COLO668 (cell line): ENCODE results near the gene ZEB2.
"Not testable (repeated sequence)": the region's sequence is repeated elsewhere in the genome, so short reads cannot be mapped to it uniquely, and the experiment has no call there.

Experiments used
- DNase-seq: peaks from one replicate; lab custom pipeline; 2025; ENCODE audit not compliant: unreplicated experiment; lab: John Stamatoyannopoulos, UW

ZEB2 gene

GRCh38 chr2:144390424-144391020 is 129.4 kb downstream of the ZEB2 start:
- no peak for DNase-seq

DNA sequence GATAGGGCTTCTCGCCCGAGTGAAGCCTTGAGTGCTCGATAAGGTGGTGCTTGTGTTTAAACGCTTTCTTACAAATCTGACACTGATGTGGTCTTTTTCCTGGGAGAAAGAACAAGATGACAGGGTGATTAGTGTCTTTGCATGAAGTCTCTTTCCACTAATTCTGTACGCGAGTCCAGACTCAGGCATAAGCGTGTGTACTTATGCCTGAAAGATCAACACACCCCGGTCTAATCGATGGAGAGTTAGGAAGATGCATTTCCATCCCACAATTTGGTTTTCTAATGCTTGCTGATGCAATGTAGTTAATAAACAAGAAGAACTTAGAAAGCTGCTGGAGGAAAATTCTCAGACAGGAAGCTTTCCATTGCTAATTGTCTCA is 130.0 kb downstream of the ZEB2 start:
- no peak for DNase-seq

DNA sequence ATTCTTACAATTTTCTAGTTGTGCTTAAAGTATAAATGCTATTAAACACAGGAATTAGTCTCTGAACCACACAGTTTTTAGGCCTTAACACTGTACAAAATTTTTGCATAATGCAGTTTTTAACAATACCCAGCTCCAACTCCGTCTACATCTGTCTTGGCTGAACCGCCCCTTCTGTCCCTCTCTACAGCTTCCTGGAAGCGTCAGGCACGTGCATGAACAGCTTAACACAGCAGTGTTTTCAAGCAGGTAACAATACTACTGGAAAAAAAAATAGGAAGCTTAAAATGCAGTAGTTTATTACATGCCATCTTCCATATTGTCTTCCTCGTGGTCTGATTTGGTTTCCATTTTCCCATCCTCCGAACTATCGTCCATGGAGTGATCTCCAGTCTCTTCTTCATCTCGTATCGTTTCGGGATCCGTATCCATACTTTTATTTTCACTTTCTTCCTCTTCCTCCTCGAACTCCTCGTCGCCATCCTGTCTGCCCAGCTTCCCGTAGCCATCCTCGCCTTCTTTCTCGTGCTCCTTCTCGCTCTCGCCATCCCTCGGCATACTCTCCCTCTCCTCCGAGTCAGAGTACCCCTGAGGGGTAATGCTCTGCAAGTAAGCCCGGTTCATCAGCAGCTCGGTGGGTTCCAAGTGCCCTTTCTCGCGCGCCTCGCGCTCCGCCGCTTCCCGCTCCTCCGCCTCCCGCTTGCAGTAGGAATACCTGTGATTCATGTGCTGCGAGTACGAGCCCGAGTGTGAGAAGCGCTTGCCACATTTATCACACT is 130.6 kb downstream of the ZEB2 start:
- peak; percentile 22 for DNase-seq

DNA sequence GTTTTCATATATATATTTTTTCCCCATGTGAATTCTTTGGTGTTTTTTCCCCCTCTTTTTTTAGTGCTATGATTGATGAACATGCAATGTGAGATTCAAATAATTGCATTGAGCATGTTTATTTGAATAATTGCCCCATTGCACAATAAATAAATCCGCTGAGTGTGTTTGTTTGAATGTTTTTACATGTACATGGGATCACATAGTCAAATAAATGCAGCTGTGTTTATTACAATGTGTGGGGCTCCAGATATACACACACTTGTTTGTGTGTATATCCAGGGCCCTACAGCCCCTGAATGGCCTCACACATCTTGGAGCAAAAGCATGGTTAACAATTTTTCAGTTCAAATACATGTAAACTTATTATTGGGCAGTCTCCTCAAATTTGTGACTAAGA is 134.5 kb downstream of the ZEB2 start:
- DNase-seq, result no peak

DNA sequence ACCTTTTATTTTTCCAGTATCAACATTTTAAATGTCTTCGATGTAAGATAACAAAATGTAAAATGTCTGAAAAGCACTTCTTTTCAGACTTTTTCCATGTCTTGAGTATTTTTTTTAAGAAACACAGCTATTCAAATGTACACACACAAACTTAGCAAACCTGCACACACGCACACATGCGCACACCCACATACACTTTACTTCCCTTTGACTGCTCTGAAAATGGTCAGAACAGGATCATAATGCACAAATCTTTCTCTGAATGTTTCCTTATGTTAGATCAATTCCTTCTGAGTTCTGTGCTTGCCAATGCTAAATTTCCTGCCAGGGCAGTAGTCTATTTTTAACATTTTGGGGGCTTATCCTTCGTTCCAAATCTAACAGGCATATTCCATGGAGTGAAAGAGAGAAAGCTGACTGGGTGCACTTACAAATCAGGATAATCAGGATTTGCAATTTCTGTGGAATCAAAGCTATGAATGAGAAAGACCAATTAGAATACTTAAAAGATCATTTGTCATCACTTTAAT is 136.3 kb downstream of the ZEB2 start:
- DNase-seq, result no peak

GRCh38 chr2:144382849-144383248 is 137.1 kb downstream of the ZEB2 start:
- no peak for DNase-seq

DNA sequence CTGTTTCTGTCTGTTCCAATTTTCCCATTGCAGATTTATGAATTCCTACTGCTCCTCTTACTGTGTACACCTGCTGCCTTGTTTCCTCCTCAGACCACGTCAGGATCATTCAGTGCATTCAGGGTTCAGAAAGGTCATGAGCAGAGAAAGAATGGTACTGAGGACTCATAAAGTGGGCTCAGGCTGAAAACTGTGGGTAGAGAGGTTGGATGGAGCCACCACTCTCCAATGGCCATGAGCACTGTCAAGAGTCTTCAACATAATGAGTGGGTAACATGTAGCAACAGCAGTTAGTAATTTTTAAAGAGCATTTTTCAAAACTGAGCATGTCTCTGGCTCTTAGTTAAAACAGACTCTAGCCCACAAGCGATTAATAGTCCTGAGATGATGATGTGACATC is 138.2 kb downstream of the ZEB2 start:
- no peak for DNase-seq

- DNase-seq, result no peak
Measured at GRCh38 chr2:144379851-144380311, 140.0 kb downstream of the ZEB2 start.

GRCh38 chr2:144378551-144378950 is 141.4 kb downstream of the ZEB2 start:
- no peak for DNase-seq

- no peak for DNase-seq
Measured at GRCh38 chr2:144377914-144378313, 142.0 kb downstream of the ZEB2 start.

GRCh38 chr2:144376926-144377325 is 143.0 kb downstream of the ZEB2 start:
- DNase-seq, result no peak

- DNase-seq, result no peak
Measured at GRCh38 chr2:144376460-144376859, 143.5 kb downstream of the ZEB2 start.

- DNase-seq, result no peak
Measured at GRCh38 chr2:144374163-144374661, 145.7 kb downstream of the ZEB2 start.

- DNase-seq, result no peak
Measured at GRCh38 chr2:144372410-144373080, 147.4 kb downstream of the ZEB2 start.

GRCh38 chr2:144370937-144371584 is 148.9 kb downstream of the ZEB2 start:
- no peak for DNase-seq

GRCh38 chr2:144369416-144369815 is 150.5 kb downstream of the ZEB2 start:
- DNase-seq, result no peak

GRCh38 chr2:144366825-144367429 is 153.0 kb downstream of the ZEB2 start:
- no peak for DNase-seq

- DNase-seq, result no peak
Measured at GRCh38 chr2:144364944-144365738, 154.8 kb downstream of the ZEB2 start.

DNA sequence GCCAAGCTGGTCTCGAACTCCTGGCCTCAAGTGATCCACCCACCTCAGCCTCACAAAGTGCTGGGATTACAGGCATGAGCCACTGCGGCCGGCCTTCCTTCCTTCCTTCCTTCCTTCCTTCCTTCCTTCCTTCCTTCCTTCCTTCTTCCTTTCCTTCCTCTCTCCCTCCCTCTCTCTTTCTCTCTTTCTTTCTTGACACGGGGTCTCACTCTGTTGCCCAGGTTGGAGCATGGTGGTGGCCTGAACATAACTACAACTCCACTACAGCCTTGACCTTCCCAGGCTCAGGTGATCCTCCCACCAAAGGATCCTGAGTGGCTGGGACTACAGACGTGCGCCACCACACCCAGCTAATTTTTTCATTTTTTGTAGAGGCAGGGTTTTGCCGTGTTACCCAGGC is 155.7 kb downstream of the ZEB2 start:
- not testable (repeated sequence) for DNase-seq

DNA sequence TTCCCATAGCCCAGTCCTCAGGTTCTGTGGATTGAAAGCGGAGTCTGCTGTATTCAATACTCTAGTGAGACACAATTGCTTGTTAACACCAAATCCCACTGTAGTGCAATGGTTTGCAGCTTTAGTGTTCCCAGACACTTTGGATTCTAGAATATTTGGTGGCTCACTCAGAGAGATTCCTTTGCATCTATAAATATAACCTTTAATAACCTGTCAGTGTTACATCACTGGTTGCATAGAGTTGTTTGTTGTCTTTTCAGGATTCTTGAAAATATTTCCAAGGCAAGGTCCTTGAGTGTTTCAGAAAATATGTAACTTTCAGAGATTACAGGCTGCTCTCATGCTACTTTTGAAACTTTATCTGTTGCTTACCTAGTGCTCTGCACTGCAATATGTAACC is 157.5 kb downstream of the ZEB2 start:
- DNase-seq, result no peak
